ENCODE measurements around the gene FAM47C.
A peak's percentile ranks its signal among the peaks of the same experiment; 100 is the strongest.
"Not testable (repeated sequence)": the region's sequence is repeated elsewhere in the genome, so short reads cannot be mapped to it uniquely, and the experiment has no call there.

Gene FAM47C

GRCh38 chrX:36986231-36986630 is 21.9 kb upstream of the FAM47C start:
- TF ChIP-seq FOXP2 (optimal IDR thresholded peaks at IDR 0.05; ENCODE audit: control extremely low read depth, extremely low read length, insufficient read depth) (no peak), EZH2 (IDR thresholded peaks at IDR 0.05) (no peak), POLR2AphosphoS5 (IDR thresholded peaks at IDR 0.05; ENCODE audit: borderline replicate concordance, low read depth, low read length) (no peak)
- no peaks in the 10 kb centered on the region for H3K36me3 ChIP-seq (ENCODE audit: insufficient read depth, low read length)
- H3K9me3 ChIP-seq (ENCODE audit: low read depth, low read length) = no peaks in the 10 kb centered on the region
- peak overlapping the region; percentile 78 for H3K4me3 ChIP-seq
- no peak for DNase-seq (ENCODE audit: low read depth, low spot score)
- no peak overlapping the region for H3K27ac ChIP-seq
- no peak overlapping the region for H3K9ac ChIP-seq (ENCODE audit: insufficient read length)

GRCh38 chrX:36987212-36987611 is 21.0 kb upstream of the FAM47C start:
- DNase-seq (ENCODE audit: low read depth, low spot score); H3K9me3 ChIP-seq (ENCODE audit: low read depth, low read length); H3K9ac ChIP-seq (ENCODE audit: insufficient read length); H3K36me3 ChIP-seq (ENCODE audit: insufficient read depth, low read length); H3K27ac ChIP-seq; H3K4me3 ChIP-seq: not testable (repeated sequence)

- DNase-seq (ENCODE audit: low read depth, low spot score) = no peak
- TF ChIP-seq POLR2AphosphoS5 (IDR thresholded peaks at IDR 0.05; ENCODE audit: borderline replicate concordance, low read depth, low read length) = no peak
- no peak for TF ChIP-seq FOXP2 (optimal IDR thresholded peaks at IDR 0.05; ENCODE audit: control extremely low read depth, extremely low read length, insufficient read depth)
- TF ChIP-seq EZH2 (IDR thresholded peaks at IDR 0.05) = no peak
- no peak overlapping the region for H3K27ac ChIP-seq
- H3K9me3 ChIP-seq (ENCODE audit: low read depth, low read length) = no peaks in the 10 kb centered on the region
- no peak overlapping the region for H3K4me3 ChIP-seq
- H3K9ac ChIP-seq (ENCODE audit: insufficient read length) = no peak overlapping the region
- no peaks in the 10 kb centered on the region for H3K36me3 ChIP-seq (ENCODE audit: insufficient read depth, low read length)
Measured at GRCh38 chrX:37000140-37000539, 8.0 kb upstream of the FAM47C start.

GRCh38 chrX:37010496-37010895 is 2.3 kb downstream of the FAM47C start:
- no peaks in the 10 kb centered on the region for H3K9me3 ChIP-seq (ENCODE audit: low read depth, low read length)
- H3K36me3 ChIP-seq (ENCODE audit: insufficient read depth, low read length) = no peaks in the 10 kb centered on the region
- DNase-seq (ENCODE audit: low read depth, low spot score) = no peak
- H3K4me3 ChIP-seq = no peak overlapping the region
- TF ChIP-seq POLR2AphosphoS5 (IDR thresholded peaks at IDR 0.05; ENCODE audit: borderline replicate concordance, low read depth, low read length) (no peak), EZH2 (IDR thresholded peaks at IDR 0.05) (no peak), FOXP2 (optimal IDR thresholded peaks at IDR 0.05; ENCODE audit: control extremely low read depth, extremely low read length, insufficient read depth) (no peak)
- H3K9ac ChIP-seq (ENCODE audit: insufficient read length) = no peak overlapping the region
- H3K27ac ChIP-seq = no peak overlapping the region

- not testable (repeated sequence) for H3K36me3 ChIP-seq (ENCODE audit: insufficient read depth, low read length); H3K4me3 ChIP-seq; DNase-seq (ENCODE audit: low read depth, low spot score); H3K9ac ChIP-seq (ENCODE audit: insufficient read length); H3K9me3 ChIP-seq (ENCODE audit: low read depth, low read length); H3K27ac ChIP-seq
Measured at GRCh38 chrX:37034260-37034659, 26.1 kb downstream of the FAM47C start.

- H3K36me3 ChIP-seq (ENCODE audit: insufficient read depth, low read length); H3K9ac ChIP-seq (ENCODE audit: insufficient read length); H3K27ac ChIP-seq; DNase-seq (ENCODE audit: low read depth, low spot score); H3K9me3 ChIP-seq (ENCODE audit: low read depth, low read length); H3K4me3 ChIP-seq: not testable (repeated sequence)
Measured at GRCh38 chrX:37036674-37037220, 28.6 kb downstream of the FAM47C start.

- not testable (repeated sequence) for DNase-seq (ENCODE audit: low read depth, low spot score); H3K4me3 ChIP-seq; H3K36me3 ChIP-seq (ENCODE audit: insufficient read depth, low read length)
Measured at GRCh38 chrX:37038814-37039213, 30.6 kb downstream of the FAM47C start.

GRCh38 chrX:37042956-37043885 is 35.1 kb downstream of the FAM47C start:
- H3K36me3 ChIP-seq (ENCODE audit: insufficient read depth, low read length) = not testable (repeated sequence)

More at GRCh38 chrX:37038814-37039213, 30.6 kb downstream of the FAM47C start:
- H3K27ac ChIP-seq; H3K9me3 ChIP-seq (ENCODE audit: low read depth, low read length); H3K9ac ChIP-seq (ENCODE audit: insufficient read length): not testable (repeated sequence)

GRCh38 chrX:37047776-37048175 is 39.6 kb downstream of the FAM47C start:
- TF ChIP-seq FOXP2 (optimal IDR thresholded peaks at IDR 0.05; ENCODE audit: control extremely low read depth, extremely low read length, insufficient read depth) (no peak), EZH2 (IDR thresholded peaks at IDR 0.05) (no peak), POLR2AphosphoS5 (IDR thresholded peaks at IDR 0.05; ENCODE audit: borderline replicate concordance, low read depth, low read length) (no peak)
- H3K27ac ChIP-seq = no peak overlapping the region
- H3K9ac ChIP-seq (ENCODE audit: insufficient read length) = no peak overlapping the region
- H3K4me3 ChIP-seq = no peak overlapping the region
- no peak for DNase-seq (ENCODE audit: low read depth, low spot score)
- H3K9me3 ChIP-seq (ENCODE audit: low read depth, low read length) = no peaks in the 10 kb centered on the region
- no peaks in the 10 kb centered on the region for H3K36me3 ChIP-seq (ENCODE audit: insufficient read depth, low read length)

More at GRCh38 chrX:37042956-37043885, 35.1 kb downstream of the FAM47C start:
- not testable (repeated sequence) for H3K9ac ChIP-seq (ENCODE audit: insufficient read length); H3K4me3 ChIP-seq; DNase-seq (ENCODE audit: low read depth, low spot score); H3K27ac ChIP-seq; H3K9me3 ChIP-seq (ENCODE audit: low read depth, low read length)

- H3K9me3 ChIP-seq (ENCODE audit: low read depth, low read length); H3K4me3 ChIP-seq; H3K36me3 ChIP-seq (ENCODE audit: insufficient read depth, low read length); H3K27ac ChIP-seq; H3K9ac ChIP-seq (ENCODE audit: insufficient read length); DNase-seq (ENCODE audit: low read depth, low spot score): not testable (repeated sequence)
Measured at GRCh38 chrX:37057572-37057971, 49.4 kb downstream of the FAM47C start.
